Fibroblast of lung (primary cell): ENCODE results near the gene PRPF6. TPM values are rescaled to one million over a fixed set of nuclear protein-coding genes. Genes with fewer than 3 reads are reported as not detected.
A peak's percentile ranks its signal among the peaks of the same experiment; 100 is the strongest.

Experiments used
- DNase-seq, 2 donors: peaks; one replicate each; pipeline versions ENCODE4 v3.0.0 to v3.0.0-alpha.2; 2010; ENCODE audit warnings: low read depth in 2 of 2
- H2AFZ ChIP-seq: 2 replicates; pipeline ENCODE4 v1.5.1; 2012; ENCODE audit warnings: low read length, control low read depth, inconsistent platforms
- H3K27ac ChIP-seq: 2 replicates; pipeline ENCODE4 v1.5.1; 2011; ENCODE audit warnings: low read length, control low read depth; ENCODE audit not compliant: insufficient read depth
- H3K27me3 ChIP-seq: 2 replicates; pipeline ENCODE4 v1.5.1; 2011; ENCODE audit warnings: mild to moderate bottlenecking, low read length; ENCODE audit not compliant: control insufficient read depth, insufficient read depth
- H3K36me3 ChIP-seq: 2 replicates; pipeline ENCODE4 v1.5.1; 2011; ENCODE audit warnings: low read length; ENCODE audit not compliant: control insufficient read depth, insufficient read depth
- H3K4me1 ChIP-seq: 2 replicates; pipeline ENCODE4 v1.5.1; 2011; ENCODE audit warnings: low read length; ENCODE audit not compliant: control insufficient read depth, insufficient read depth; ENCODE audit errors: extremely low read depth
- H3K4me2 ChIP-seq: 2 replicates; pipeline ENCODE4 v1.5.1; 2011; ENCODE audit warnings: low read length, control low read depth; ENCODE audit not compliant: insufficient read depth; ENCODE audit errors: extremely low read depth
- H3K4me3 ChIP-seq, 4 experiments: fragments of 200-600 bp in 1 of 4; sonication (generic) in 1 of 4; replicated peaks in 1 of 4; 2 replicates each; pipeline ENCODE4 v1.5.1; 2011 to 2016; ENCODE audit warnings: low read length in 4 of 4, low read depth in 3 of 4, mild to moderate bottlenecking in 3 of 4, control low read depth in 2 of 4, inconsistent platforms in 1 of 4, mixed read lengths in 1 of 4; ENCODE audit not compliant: insufficient read depth in 1 of 4; ENCODE audit errors: control extremely low read depth in 1 of 4
- H3K79me2 ChIP-seq: 2 replicates; pipeline ENCODE4 v1.5.1; 2012; ENCODE audit warnings: mild to moderate bottlenecking, low read length, inconsistent platforms; ENCODE audit not compliant: control insufficient read depth, insufficient read depth
- H3K9ac ChIP-seq: 2 replicates; pipeline ENCODE4 v1.5.1; 2011; ENCODE audit warnings: mild to moderate bottlenecking, low read length, control low read depth; ENCODE audit not compliant: insufficient read depth
- H3K9me3 ChIP-seq: 2 replicates; pipeline ENCODE4 v1.5.1; 2012; ENCODE audit warnings: low read depth, low read length; ENCODE audit not compliant: control insufficient read depth, insufficient read depth
- H4K20me1 ChIP-seq: 2 replicates; pipeline ENCODE4 v1.5.1; 2011; ENCODE audit warnings: low read length; ENCODE audit not compliant: control insufficient read depth, insufficient read depth; ENCODE audit errors: extremely low read depth
- CTCF ChIP-seq, 2 donors: IDR thresholded peaks in 1 of 2; conservative IDR thresholded peaks in 1 of 2; 1 replicate in 1 of 2; 2 replicates in 1 of 2; pipeline ENCODE4 v1.5.1; 2011 to 2012; ENCODE audit warnings: low read length in 2 of 2, control low read depth in 1 of 2, inconsistent platforms in 1 of 2, low read depth in 1 of 2, mild to moderate bottlenecking in 1 of 2
- EZH2 ChIP-seq: IDR thresholded peaks from 2 replicates; pipeline ENCODE4 v1.5.1; 2012; ENCODE audit warnings: low read length, control low read depth, mild to moderate bottlenecking; ENCODE audit errors: missing control alignments
- polyA plus RNA-seq, 2 donors: library from polyadenylated mRNA; depleted of rRNA in 1 of 2; stranded (reverse) in 1 of 2; unstranded in 1 of 2; fragments of >200 nt; gene quantifications; 2 replicates each; pipeline ENCODE4 v1.2.1, GENCODE V29; 2011 to 2012; ENCODE audit warnings: missing spikeins in 1 of 2
- total RNA-seq: library from RNA; depleted of rRNA; stranded (reverse); fragments of >200 nt; gene quantifications from 2 replicates; pipeline ENCODE4 v1.2.1, GENCODE V29; 2014

PRPF6 gene
- total and polyA plus RNA-seq, 2 donors (not counting 1 experiment from before 2014, with no cell fraction given) = 28.2 to 52.0 TPM

- H3K4me1 ChIP-seq = peaks cover 6% of the 10 kb centered on the region
- no peak overlapping the region for H2AFZ ChIP-seq
- peak overlapping the region; percentile 54 for H3K27ac ChIP-seq
- peaks cover 10% of the 10 kb centered on the region for H3K79me2 ChIP-seq
- H3K9ac ChIP-seq = peak overlapping the region; percentile 75
- H3K4me2 ChIP-seq = peak overlapping the region; percentile 90
- H3K36me3 ChIP-seq = peaks cover 16% of the 10 kb centered on the region
- H3K27me3 ChIP-seq = no peaks in the 10 kb centered on the region
- TF ChIP-seq EZH2 (no peak), CTCF (conservative IDR thresholded peaks at IDR 0.05 in 1 of 2, IDR thresholded peaks at IDR 0.05 in 1 of 2; ENCODE audit: low read depth in 1 of 2, low read length in 2 of 2) (no peak)
- no peaks in the 10 kb centered on the region for H3K9me3 ChIP-seq
- peak overlapping the region; percentile 66 to 73 (median 68) for H3K4me3 ChIP-seq
- no peaks in the 10 kb centered on the region for H4K20me1 ChIP-seq
- DNase-seq = no peak
Measured at GRCh38 chr20:63968928-63969760, 11.8 kb upstream of the PRPF6 start.

- H4K20me1 ChIP-seq = no peaks in the 10 kb centered on the region
- peak within 1 kb of the TSS; percentile 77 for H3K9ac ChIP-seq
- peak; percentile 50 to 66 for DNase-seq
- H3K4me3 ChIP-seq = peak within 1 kb of the TSS; percentile 66 to 73 (median 68)
- H3K79me2 ChIP-seq = peaks cover 10% of the 10 kb centered on the region
- H3K27ac ChIP-seq = peak within 1 kb of the TSS; percentile 54
- peak within 1 kb of the TSS; percentile 90 for H3K4me2 ChIP-seq
- H2AFZ ChIP-seq = peak within 1 kb of the TSS; percentile 57
- TF ChIP-seq CTCF (conservative IDR thresholded peaks at IDR 0.05 in 1 of 2, IDR thresholded peaks at IDR 0.05 in 1 of 2; ENCODE audit: low read depth in 1 of 2, low read length in 2 of 2) (no peak), EZH2 (no peak)
- no peaks in the 10 kb centered on the region for H3K27me3 ChIP-seq
- no peaks in the 10 kb centered on the region for H3K9me3 ChIP-seq
- peaks cover 13% of the 10 kb centered on the region for H3K36me3 ChIP-seq
- H3K4me1 ChIP-seq = peaks cover 11% of the 10 kb centered on the region
Measured at GRCh38 chr20:63969838-63970713, 10.9 kb upstream of the PRPF6 start, which contains the start of gene ZNF512B. ZNF512B (minus strand) TSS chr20:63969930; CDS start chr20:63967950, 1,980 bp downstream.
